Astrocyte (in vitro differentiated cells and primary cell): ENCODE data around the gene GATA6. TPM values are rescaled to one million over a fixed set of nuclear protein-coding genes. Genes with fewer than 3 reads are reported as not detected.

Source experiments
- DNase-seq: peaks from one replicate; pipeline ENCODE4 v3.0.0-alpha.2; 2010; ENCODE audit warnings: low read depth
- FAIRE-seq: peaks from 2 replicates; lab custom pipeline; 2011; peaks lifted over from hg19 to GRCh38; lab: Jason Lieb, UNC
- H2AFZ ChIP-seq: 2 replicates; pipeline ENCODE4 v1.6.0; 2012; ENCODE audit warnings: low read depth, low read length, inconsistent platforms
- H3K27ac ChIP-seq: 2 replicates; pipeline ENCODE4 v1.5.1; 2011; ENCODE audit warnings: low read depth, low read length, inconsistent platforms
- H3K27me3 ChIP-seq: 2 replicates; pipeline ENCODE4 v1.6.0; 2011; ENCODE audit warnings: low read length, inconsistent platforms; ENCODE audit not compliant: insufficient read depth
- H3K36me3 ChIP-seq: 2 replicates; pipeline ENCODE4 v1.5.1; 2011; ENCODE audit warnings: low read length, inconsistent platforms; ENCODE audit not compliant: insufficient read depth
- H3K4me1 ChIP-seq: 2 replicates; pipeline ENCODE4 v1.5.1; 2011; ENCODE audit warnings: low read length, inconsistent platforms; ENCODE audit not compliant: insufficient read depth
- H3K4me2 ChIP-seq: 2 replicates; pipeline ENCODE4 v1.6.0; 2012; ENCODE audit warnings: low read length, inconsistent platforms
- H3K4me3 ChIP-seq: 2 replicates; pipeline ENCODE4 v1.5.1; 2011; ENCODE audit warnings: low read depth, mild to moderate bottlenecking, low read length, inconsistent platforms; ENCODE audit not compliant: insufficient read depth
- H3K79me2 ChIP-seq: 2 replicates; pipeline ENCODE4 v1.6.0; 2012; ENCODE audit warnings: mild to moderate bottlenecking, low read length, inconsistent platforms; ENCODE audit not compliant: insufficient read depth
- H3K9ac ChIP-seq: 2 replicates; pipeline ENCODE4 v1.6.0; 2012; ENCODE audit warnings: mild to moderate bottlenecking, low read length, inconsistent platforms
- H3K9me3 ChIP-seq: 2 replicates; pipeline ENCODE4 v1.5.1; 2012; ENCODE audit warnings: low read depth, mild to moderate bottlenecking, low read length, inconsistent platforms; ENCODE audit not compliant: insufficient read depth
- H4K20me1 ChIP-seq: 2 replicates; pipeline ENCODE4 v1.6.0; 2012; ENCODE audit warnings: low read length, inconsistent platforms; ENCODE audit not compliant: insufficient read depth
- H3K27ac Mint-ChIP-seq: one replicate; pipeline ENCODE4 v1.8.0; 2021; ENCODE audit warnings: mild to moderate bottlenecking, mixed read lengths; ENCODE audit not compliant: unreplicated experiment
- H3K27me3 Mint-ChIP-seq: one replicate; pipeline ENCODE4 v1.8.0; 2021; ENCODE audit warnings: low read depth, mixed read lengths; ENCODE audit not compliant: unreplicated experiment
- H3K36me3 Mint-ChIP-seq: one replicate; pipeline ENCODE4 v1.8.0; 2021; ENCODE audit warnings: low read depth, mixed read lengths; ENCODE audit not compliant: unreplicated experiment
- H3K4me1 Mint-ChIP-seq: one replicate; pipeline ENCODE4 v1.8.0; 2021; ENCODE audit warnings: low read depth, mixed read lengths; ENCODE audit not compliant: unreplicated experiment
- H3K4me3 Mint-ChIP-seq: one replicate; pipeline ENCODE4 v1.8.0; 2021; ENCODE audit warnings: mild to moderate bottlenecking, moderate library complexity, mixed read lengths; ENCODE audit not compliant: unreplicated experiment
- H3K9me3 Mint-ChIP-seq: one replicate; pipeline ENCODE4 v1.8.0; 2021; ENCODE audit warnings: mild to moderate bottlenecking, mixed read lengths; ENCODE audit not compliant: unreplicated experiment
- EZH2 ChIP-seq: IDR thresholded peaks from 2 replicates; pipeline ENCODE4 v1.6.1; 2012; ENCODE audit warnings: mild to moderate bottlenecking, low read length, inconsistent platforms; ENCODE audit not compliant: insufficient read depth
- total RNA-seq: library from RNA; stranded (reverse); gene quantifications from 2 replicates; pipeline ENCODE4 v1.2.1, GENCODE V29; 2021
- TF ChIP-seq, protein P1 (sequence below): IDR thresholded peaks from 2 replicates; pipeline ENCODE4 v1.5.1; 2011; ENCODE audit warnings: low read depth, mild to moderate bottlenecking, inconsistent platforms, low read length, moderate library complexity; ENCODE audit not compliant: insufficient read depth

GATA6 gene
- total RNA-seq, 1 donor from 2014 or later, result 9.4 TPM

DNA sequence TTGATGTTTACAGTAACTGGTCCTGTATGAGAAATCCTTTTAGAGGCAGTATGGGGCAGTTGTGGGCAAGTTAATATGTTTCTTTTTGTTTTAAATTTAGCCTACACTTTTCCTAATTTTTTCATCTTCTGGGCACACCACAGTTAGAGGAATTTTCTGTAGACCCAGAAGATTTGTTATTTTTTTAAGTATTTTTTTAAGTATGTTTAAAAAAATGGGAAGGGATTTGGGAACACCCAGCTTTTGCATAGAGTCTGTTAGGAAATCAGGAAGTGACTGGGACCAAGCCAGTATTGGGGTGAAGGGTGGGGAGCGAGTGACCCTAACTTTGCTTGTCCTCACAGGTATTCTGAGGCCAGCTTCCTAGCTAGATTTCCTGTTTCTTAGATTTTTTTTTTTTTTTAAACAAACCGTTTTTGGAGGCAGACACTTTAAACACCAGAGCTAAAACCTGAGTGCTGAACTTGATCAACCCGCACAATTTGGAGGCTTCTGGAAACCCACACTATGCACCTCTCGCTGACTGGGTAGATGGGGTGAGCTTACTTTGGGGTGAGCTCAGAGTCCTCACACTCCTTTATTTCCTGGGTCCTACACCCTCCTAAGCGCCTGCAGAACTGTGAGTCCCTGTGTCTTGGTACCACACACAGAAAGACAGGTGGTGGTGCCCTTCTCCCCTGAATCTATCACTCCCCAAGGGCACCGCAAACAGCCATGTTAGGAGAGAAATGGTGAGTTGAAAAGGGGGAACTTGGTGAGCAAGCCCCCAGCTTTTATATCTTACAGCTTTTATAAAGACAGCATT is 5.2 kb downstream of the GATA6 start:
- no peaks in the 10 kb centered on the region for H3K9me3 ChIP-seq
- FAIRE-seq, result no peak
- H3K27me3 ChIP-seq, result peaks cover 23% of the 10 kb centered on the region
- no peak for TF ChIP-seq EZH2
- TF ChIP-seq, protein P1, sequence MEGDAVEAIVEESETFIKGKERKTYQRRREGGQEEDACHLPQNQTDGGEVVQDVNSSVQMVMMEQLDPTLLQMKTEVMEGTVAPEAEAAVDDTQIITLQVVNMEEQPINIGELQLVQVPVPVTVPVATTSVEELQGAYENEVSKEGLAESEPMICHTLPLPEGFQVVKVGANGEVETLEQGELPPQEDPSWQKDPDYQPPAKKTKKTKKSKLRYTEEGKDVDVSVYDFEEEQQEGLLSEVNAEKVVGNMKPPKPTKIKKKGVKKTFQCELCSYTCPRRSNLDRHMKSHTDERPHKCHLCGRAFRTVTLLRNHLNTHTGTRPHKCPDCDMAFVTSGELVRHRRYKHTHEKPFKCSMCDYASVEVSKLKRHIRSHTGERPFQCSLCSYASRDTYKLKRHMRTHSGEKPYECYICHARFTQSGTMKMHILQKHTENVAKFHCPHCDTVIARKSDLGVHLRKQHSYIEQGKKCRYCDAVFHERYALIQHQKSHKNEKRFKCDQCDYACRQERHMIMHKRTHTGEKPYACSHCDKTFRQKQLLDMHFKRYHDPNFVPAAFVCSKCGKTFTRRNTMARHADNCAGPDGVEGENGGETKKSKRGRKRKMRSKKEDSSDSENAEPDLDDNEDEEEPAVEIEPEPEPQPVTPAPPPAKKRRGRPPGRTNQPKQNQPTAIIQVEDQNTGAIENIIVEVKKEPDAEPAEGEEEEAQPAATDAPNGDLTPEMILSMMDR, result no peak
- H3K9me3 Mint-ChIP-seq, result peaks cover 14% of the 10 kb centered on the region
- peak overlapping the region; percentile 98 for H3K9ac ChIP-seq
- no peak for DNase-seq
- H3K4me3 ChIP-seq, result peak overlapping the region; percentile 85
- peak overlapping the region; percentile 84 for H3K4me3 Mint-ChIP-seq
- H3K36me3 ChIP-seq, result peaks cover 15% of the 10 kb centered on the region
- H3K36me3 Mint-ChIP-seq, result peaks cover 29% of the 10 kb centered on the region
- H3K27me3 Mint-ChIP-seq, result peaks cover 60% of the 10 kb centered on the region
- H2AFZ ChIP-seq, result no peak overlapping the region
- no peak overlapping the region for H3K27ac Mint-ChIP-seq
- H3K79me2 ChIP-seq, result peaks cover 96% of the 10 kb centered on the region
- H3K4me1 ChIP-seq, result peaks cover 33% of the 10 kb centered on the region
- peaks cover 4% of the 10 kb centered on the region for H3K4me1 Mint-ChIP-seq
- peak overlapping the region; percentile 93 for H3K4me2 ChIP-seq
- H3K27ac ChIP-seq, result no peak overlapping the region
- H4K20me1 ChIP-seq, result peaks cover 89% of the 10 kb centered on the region

DNA sequence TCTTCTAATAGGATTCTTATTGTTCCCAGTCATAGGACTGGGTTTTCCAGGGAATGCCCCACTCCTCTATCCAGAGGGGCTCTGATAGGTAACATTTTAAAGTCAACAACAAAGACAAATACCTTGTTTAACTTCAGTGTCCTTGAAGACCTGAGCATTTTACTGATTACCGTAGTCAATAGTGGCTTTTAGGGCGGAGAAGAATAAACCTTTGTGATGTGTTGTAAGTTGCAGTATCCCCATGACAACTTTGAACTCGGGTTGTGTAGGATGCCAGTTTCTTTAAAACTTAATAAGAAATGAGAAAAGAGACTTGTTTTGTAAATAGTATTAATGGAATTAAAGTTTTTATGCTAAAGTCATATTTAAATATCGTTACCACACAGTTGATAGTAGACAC is 6.0 kb downstream of the GATA6 start:
- H3K36me3 ChIP-seq, result peaks cover 22% of the 10 kb centered on the region
- peak overlapping the region; percentile 93 for H3K4me2 ChIP-seq
- DNase-seq, result no peak
- Mint-ChIP-seq H3K27me3 (peaks cover 65% of the 10 kb centered on the region), H3K27ac (no peak overlapping the region), H3K36me3 (peaks cover 32% of the 10 kb centered on the region), H3K4me3 (peak overlapping the region; percentile 23), H3K4me1 (peaks cover 4% of the 10 kb centered on the region), H3K9me3 (peaks cover 14% of the 10 kb centered on the region)
- no peak overlapping the region for H2AFZ ChIP-seq
- H3K4me1 ChIP-seq, result peaks cover 33% of the 10 kb centered on the region
- peaks cover 23% of the 10 kb centered on the region for H3K27me3 ChIP-seq
- H3K9ac ChIP-seq, result peak overlapping the region; percentile 41
- no peak for FAIRE-seq
- TF ChIP-seq EZH2, result no peak
- TF ChIP-seq, protein P1, result no peak
- H3K79me2 ChIP-seq, result peaks cover 96% of the 10 kb centered on the region
- peaks cover 90% of the 10 kb centered on the region for H4K20me1 ChIP-seq
- no peaks in the 10 kb centered on the region for H3K9me3 ChIP-seq
- H3K27ac ChIP-seq, result no peak overlapping the region
- peak overlapping the region; percentile 17 for H3K4me3 ChIP-seq
